ENCODE results near the gene BCL6.
"Not testable (repeated sequence)": the region's sequence is repeated elsewhere in the genome, so short reads cannot be mapped to it uniquely, and the experiment has no call there.

Gene BCL6

GRCh38 chr3:187709155-187709554, 36.1 kb downstream of the BCL6 start:
- DNase-seq = no peak

DNA sequence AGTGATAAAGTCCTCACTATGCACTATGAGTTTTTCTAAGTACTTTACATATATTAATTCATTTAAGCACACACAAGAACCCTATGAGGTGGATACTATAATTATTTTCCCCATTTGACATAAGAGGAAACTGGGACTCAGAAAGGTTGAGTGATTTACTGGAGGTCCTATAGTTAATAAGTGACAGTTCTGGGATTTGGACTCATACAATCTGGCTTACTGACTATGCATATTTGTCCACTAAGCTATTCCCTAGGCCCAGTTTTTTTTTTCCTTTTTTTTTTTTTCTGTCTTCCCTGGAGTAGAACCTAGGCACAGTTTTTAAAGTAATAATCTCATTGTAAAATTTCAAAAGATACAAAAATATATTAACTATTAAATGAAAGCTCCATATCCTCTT, 36.6 kb downstream of the BCL6 start:
- DNase-seq = no peak

- DNase-seq = peak; percentile 56 to 61
Measured at GRCh38 chr3:187706971-187707370, 38.3 kb downstream of the BCL6 start.

DNA sequence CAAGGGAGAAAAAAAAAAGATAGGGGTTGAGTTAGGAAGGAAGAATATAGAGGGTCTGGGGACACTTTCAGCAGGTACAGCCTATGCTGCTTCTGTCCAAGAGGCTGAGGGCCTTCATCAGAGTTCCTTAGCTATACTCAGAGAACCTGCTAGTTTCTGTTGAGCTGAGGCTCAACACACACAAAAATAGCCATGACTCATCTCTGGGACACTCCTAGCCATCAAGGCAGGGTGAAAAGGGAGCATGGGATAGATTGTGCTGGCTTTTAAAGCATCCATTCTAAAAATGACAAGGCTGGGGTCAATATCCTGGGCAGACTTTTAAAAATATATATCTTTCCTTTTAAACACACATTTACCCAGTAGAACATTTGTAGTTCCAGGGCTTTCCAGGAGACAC, 40.1 kb downstream of the BCL6 start:
- DNase-seq = no peak

DNA sequence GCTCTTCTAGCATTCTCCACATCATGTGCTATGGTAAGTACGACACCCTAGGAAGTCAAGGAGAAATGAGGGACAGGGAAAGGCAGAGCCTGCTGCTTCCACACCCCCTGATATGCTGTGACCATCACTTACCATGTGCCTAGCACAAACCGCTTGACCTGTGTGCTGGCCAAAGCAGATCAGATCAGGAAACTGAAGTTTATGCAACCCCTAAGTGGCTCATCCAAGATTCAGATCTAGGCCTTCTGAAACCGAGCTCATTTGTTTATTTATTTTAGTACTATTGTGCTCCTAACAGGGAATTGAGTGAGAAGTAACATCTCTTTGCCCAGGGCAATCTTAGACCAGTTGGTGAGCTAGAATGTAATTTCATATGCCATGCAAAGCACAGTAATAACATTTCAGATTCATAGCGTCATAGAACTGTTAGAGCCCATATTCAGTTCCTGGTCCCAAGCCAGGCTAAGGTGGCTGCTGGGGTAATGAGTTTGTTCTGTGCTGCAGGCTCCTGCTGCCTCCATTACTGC, 42.7 kb downstream of the BCL6 start, which contains the start of gene RTP2:
Gene RTP2 (minus strand): TSS at position 51 of the 527 bp plus-strand sequence. CDS start 429 bp downstream, outside the sequence.
- no peak for DNase-seq

DNA sequence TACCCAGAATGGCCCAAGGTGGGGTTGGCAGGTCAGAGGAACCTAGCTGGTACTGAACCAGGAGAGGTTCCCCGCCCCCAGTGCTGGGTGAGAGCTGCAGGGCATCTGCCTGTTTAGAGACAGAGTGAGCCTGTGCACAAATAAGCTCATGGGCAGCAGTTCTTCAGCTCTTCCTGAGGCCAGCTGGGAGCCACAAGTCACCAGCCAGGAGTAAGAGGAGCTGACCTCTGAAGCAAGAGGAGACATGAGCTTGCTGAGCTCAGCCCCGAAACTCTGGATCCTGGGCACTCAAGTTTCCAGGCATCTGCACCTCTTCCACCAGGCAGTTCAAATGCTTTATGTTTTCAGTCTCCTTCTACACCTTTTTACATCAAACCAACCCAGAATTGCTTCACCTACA, 45.0 kb downstream of the BCL6 start:
- DNase-seq = no peak

- DNase-seq = no peak
Measured at GRCh38 chr3:187698499-187699399, 46.5 kb downstream of the BCL6 start.

- no peak for DNase-seq
Measured at GRCh38 chr3:187696021-187696420, 49.2 kb downstream of the BCL6 start.

DNA sequence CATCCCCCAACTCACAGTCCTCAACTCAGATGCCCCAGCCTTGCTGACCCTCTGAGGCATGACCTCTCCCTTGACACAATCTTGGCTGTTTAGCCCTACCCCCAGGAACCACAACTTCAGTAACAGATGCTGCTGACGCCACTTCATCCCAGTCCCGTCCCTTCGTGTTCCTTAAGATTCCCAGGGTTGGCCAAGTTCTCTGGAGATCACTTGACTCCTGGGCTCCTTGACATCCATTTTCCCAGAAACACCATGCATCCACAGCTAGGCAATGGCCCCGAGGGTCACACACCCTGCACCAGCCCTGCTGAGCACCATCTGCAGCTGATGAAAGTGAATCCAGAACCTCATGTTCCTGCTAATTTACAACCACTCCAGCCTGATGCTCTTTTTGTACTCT, 49.8 kb downstream of the BCL6 start:
- no peak for DNase-seq

GRCh38 chr3:187694801-187695200, 50.5 kb downstream of the BCL6 start:
- no peak for DNase-seq

DNA sequence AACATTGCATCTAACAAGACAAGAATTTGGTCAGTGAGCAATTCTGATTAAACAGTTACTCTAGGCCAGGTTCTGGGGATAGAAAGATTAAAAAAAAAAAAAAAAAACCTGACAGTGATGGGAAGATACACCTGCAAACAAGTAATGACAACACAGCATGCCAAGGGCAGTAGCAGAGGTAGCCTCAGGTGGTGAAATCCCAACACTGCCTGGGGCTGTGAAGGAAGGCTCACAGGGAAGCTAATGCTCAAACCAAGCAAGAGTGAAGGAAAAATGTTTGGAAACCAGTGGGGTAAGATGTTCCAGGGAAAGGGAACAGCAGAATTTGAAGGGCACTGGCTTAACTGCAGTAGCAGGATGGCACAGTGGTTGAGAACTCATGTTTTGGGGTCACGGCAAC, 51.8 kb downstream of the BCL6 start:
- no peak for DNase-seq

- no peak for DNase-seq
Measured at GRCh38 chr3:187689984-187690383, 55.3 kb downstream of the BCL6 start.

GRCh38 chr3:187686621-187687273, 58.5 kb downstream of the BCL6 start:
- DNase-seq = no peak

DNA sequence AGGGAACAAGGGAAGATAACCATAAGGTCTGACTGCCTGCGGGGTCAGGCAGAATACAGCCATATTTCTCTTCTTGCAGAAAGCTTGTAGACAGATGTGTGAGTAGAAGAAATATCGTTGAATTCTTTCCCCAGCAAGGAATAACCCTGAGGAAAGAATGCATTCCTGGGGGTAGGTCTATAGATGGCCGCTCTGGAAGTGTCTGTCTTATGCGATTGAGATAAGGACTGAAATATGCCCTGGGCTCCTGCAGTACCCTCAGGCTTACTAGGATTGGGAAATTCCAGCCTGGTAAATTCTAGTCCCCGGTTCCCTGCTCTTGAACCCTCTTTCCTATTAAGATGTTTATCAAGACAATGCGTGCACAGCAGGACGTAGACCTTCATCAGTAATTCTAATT, 59.3 kb downstream of the BCL6 start:
- no peak for DNase-seq

- DNase-seq = peak in 1 of 2 experiments; percentile 7
Measured at GRCh38 chr3:187684880-187685279, 60.4 kb downstream of the BCL6 start.

- no peak for DNase-seq
Measured at GRCh38 chr3:187684444-187684843, 60.8 kb downstream of the BCL6 start.

- DNase-seq = not testable (repeated sequence)
Measured at GRCh38 chr3:187681756-187682155, 63.5 kb downstream of the BCL6 start.

GRCh38 chr3:187679638-187680396, 65.5 kb downstream of the BCL6 start:
- peak; percentile 67 to 69 for DNase-seq

- peak; percentile 78 for DNase-seq
Measured at GRCh38 chr3:187678726-187679268, 66.5 kb downstream of the BCL6 start.

- DNase-seq = no peak
Measured at GRCh38 chr3:187677604-187678003, 67.7 kb downstream of the BCL6 start.

DNA sequence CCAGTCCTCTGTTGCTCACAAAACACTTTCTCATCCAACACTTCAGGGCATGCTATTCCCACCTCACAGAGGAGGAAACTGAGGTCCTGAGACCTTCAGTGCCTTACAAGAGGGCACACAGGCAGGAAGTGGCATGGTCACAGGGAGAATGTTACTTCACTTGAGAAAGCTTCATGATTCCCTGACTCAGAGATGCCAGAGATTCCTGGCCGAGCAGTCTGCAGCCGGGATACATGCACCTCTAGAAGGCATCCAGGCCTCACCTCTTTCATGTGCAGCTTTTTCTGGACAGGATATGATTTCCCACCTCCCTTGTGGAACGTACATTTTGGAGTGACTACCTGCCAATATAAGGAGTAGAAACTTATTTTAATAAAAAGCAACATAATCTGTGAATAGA, 72.3 kb downstream of the BCL6 start:
- DNase-seq = no peak
